Activated naive CD4-positive, alpha-beta T cell treated with anti-CD3 and anti-CD28 coated beads, Interleukin-2, amount 50 U/mL, for 16 hours (primary cell): Measurements from ENCODE around the gene ALDOA.
A peak's percentile ranks its signal among the peaks of the same experiment; 100 is the strongest.
"Not testable (repeated sequence)": the region's sequence is repeated elsewhere in the genome, so short reads cannot be mapped to it uniquely, and the experiment has no call there.

Source experiments
- DNase-seq: peaks from one replicate; pipeline ENCODE4 v3.0.0-alpha.2; 2020

ALDOA gene

DNA sequence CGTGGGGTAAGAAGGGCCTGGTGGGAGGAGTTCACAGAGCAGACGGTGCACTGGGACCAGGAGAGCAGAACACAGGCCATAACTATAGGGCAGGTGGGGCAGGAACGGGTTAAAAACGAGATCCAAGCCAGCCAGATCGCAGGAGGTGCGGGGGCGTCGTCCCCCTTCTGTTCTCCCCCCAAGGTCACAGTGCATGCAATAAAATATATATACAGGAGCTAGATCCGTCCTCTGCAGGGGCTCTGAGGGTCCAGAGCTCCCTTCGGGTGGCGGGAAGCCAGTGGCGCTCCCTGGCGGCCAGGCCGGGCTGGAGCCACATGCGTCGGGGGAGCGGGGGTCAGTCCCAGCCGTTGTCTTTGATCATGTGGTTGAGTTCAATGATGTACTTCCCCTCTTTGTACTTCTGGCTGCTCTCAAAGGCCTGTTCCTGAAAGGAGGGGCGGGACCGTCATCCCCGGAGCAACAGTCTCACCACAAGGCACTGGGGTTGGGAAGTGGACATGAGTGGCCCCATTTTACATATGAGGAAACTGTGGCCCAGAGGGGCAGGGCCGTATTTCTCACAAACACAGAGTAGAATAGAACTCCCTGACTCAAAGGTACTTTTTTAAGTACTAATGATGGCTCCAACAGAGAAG, 26.9 kb downstream of the ALDOA start:
- peak; percentile 57 for DNase-seq

DNA sequence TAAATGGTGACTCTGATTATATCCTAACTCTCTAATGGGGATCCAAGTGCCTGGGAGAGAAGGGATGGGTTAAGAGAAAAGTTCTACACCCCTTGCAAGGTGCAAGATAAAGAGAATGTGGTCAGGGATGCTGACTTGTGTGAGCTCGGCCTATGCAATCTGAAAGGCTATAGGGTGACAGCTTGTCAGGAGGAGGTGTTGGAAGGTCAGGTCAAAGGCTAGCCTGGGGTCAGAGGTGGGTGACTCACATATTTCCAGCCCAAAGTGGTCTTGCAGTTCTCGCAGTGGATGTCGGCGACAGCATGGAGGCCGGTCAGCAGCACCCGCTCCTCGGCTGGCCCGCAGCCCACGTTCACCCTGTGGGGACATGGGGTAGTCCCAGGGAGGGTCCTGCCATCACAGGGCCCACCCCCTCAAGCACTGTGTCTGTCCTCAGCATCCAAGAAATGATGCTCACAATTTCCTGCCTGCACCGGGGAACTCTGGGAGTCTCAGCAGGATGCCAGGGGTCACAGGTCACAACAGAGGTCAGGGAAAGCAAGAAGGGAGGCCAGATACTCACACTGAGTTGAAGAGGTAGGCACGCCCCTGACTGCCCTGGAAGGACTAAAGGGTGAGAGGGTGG, 29.1 kb downstream of the ALDOA start:
- no peak for DNase-seq

DNA sequence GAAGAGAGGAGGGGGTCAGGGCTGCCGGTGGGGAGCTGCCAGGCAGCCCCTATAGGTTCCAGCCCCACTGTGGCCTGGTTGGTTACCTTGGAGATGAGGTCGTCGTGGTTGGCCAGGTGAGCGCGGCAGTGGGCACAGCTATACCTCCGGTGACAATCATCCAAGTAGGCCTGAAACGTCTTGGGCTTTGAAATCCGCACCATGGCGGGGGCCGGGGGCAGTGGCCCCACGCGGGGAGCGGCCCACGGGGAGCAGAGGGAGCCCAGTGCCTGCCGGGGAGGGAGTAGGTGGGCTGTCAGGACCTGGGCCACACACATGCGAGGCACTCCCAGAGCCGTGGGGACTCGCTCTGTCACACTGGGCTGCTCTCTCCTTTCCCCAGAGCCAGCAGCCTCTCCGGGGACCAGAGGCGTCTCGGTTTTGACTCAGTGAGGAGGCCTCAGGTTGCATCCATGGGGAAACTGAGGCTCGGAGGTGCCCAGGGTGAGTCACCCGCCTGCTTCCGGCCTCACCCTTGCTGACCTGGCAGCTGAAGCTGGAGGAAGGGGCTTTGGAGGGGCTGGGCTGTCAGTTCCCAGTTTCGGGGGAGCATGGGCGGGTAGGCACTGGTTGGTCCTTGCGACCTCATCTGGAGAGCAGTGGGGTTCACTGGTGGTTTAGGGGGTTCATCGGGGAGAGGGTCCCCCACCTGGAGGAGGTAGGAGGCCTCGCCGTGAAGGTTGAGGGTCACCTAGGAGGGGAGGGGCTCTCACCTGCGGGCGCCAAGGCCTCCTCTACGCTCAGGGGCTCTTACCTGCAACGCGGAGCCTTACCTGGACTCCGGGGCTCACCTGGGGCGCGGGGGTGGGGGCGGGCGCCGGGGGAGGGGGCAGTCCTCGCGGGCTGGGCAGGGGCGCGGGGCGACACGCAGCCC, 29.9 kb downstream of the ALDOA start:
- no peak for DNase-seq

DNA sequence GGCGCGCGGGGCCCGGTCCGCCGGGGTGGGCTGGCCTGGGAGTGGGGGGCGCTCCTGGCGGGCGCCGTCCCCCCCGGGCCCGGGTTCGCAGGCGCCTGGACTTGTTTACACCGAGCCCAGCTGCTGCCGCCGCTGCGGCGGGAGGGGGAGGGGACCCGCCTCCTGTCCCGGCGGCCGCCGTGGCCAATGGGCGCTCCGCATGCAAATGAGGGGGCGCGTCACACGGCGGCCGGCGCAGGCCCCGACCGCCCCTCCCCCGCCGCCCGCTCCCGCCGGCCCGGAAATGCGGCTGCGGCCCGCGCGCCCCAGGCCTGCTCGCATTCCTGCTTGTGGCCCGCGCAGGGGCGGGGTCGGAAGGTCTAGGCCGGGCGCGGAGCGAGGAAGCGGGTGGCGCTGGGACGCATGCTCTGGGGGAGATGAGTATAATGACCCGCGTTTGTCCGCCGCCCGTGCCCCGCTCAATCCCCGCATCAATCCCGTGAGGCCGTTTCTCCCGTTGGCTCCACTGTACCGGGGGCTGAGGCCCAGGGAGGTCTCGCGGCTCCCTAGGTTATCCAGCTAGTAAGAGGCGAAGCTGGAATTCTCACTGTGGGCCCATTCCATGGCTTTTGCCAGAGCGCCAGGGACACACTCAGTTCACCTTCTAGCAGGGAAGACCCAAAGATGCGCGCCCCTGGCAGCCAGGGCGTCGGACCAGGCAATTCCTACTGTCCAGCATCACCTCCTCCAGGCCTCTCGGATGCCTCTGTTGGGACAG, 30.7 kb downstream of the ALDOA start, which contains the start of gene YPEL3:
TSS of gene YPEL3 (minus strand) at position 109 of the 757 bp plus-strand sequence. CDS start 731 bp downstream, outside the sequence.
- DNase-seq, result peak; percentile 89

DNA sequence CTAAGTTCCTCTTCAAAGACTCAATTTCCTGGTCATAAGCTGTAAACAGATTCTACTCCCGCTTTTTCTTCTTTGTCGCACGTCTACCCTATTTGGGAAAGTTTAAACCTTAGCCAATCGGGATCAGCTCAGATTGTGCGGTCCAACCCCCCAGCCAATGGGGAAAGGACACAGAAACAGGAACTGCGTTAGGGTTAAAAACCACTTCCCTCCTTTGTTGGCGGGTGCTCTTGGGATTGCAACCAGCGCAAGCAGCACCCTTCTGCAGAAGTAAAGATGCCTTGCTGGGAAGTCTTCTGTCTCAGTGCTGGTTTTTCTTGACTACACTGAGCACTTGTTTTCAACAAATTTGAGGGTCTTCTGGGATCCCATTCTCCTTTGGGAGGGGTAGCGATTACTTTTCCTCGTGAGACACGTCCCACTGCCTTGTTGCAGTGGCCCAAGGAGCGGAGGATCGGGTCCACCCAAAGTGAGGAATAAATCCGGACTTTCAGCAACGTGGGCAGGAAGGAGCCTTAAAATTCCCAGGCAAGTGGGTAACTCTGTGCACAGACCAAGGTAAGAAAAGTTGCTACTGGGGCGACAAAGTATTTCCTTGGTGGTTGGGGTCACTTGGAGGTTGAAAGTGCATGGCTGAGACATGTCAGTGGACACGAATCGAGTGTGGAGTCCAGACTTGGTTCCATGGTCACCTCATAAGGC, 31.5 kb downstream of the ALDOA start:
- no peak for DNase-seq

DNA sequence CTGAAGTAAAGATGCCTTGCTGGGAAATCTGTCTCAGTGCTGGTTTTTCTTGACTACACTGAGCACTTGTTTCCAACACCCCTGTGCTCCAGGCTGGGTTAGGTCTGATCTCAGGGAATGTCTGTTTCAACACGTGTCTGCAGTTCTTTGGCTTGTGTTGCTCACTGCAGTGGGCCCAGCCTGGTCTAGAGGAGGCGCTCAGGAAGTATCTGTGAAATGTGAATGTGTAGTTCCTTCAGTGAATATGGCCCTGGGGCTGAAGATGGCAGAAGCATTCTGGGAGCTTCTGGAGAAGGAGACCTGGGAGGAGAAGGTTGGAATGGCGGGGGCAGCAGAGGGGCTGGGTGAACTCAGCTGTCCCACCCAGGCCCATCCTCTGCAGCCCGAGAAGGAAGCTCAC, 38.5 kb downstream of the ALDOA start:
- no peak for DNase-seq

DNA sequence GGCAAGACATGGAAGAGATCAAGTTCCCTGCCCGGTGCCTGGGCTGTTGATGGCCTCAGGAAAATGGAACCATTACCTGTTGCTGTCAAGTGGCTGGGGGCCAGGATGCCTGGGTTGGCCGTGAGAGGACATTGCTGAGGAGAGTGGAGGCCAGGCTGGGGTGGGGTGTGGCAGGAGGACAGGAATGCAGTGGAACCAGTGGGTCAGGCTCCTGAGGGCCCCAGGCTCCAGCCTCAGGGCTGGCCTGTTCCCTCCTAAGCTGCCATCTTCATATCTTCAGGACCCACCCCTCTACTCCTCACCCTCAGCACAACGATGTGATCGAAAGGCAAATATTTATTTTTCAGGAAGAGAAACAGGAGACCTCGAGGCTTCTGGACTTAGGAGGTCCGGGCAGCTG, 38.9 kb downstream of the ALDOA start:
- no peak for DNase-seq

DNA sequence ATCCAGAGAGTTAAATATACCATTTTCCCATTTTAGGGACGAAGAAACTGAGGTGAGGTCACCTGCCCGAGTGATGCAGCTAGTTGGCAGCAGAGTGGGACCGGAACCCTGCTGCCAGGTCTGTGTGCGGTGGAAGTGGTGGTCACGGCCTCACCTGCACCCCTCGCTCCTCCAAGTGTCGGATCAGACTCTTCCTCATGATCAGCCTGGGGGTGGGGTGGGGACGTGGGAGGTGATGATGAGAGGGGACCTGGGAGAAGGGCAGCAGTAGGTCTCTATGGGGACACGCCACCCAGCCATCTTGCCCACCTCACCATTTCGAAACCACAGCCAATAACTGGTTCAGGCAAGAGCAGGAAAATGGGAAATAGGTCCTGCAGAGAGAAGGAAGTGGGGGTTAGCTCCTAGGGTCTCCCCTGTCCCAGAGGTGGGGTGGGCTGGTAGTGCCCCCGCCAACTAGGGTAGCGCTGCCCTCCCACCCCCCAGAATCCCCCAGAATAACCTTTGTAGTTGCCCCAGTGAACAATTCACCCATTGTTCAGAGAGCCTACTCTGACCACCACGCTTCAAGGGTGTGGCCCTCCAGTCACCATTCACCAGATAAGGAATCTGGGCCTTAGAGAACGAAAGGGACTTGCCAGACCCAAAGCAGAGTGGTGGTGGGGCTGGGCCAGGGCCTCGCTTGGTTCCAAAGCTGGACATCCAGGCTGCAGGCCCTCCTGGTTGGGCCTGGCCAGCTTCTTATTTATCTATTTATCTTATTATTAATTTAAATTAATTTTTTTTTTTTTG, 42.7 kb downstream of the ALDOA start:
- no peak for DNase-seq

DNA sequence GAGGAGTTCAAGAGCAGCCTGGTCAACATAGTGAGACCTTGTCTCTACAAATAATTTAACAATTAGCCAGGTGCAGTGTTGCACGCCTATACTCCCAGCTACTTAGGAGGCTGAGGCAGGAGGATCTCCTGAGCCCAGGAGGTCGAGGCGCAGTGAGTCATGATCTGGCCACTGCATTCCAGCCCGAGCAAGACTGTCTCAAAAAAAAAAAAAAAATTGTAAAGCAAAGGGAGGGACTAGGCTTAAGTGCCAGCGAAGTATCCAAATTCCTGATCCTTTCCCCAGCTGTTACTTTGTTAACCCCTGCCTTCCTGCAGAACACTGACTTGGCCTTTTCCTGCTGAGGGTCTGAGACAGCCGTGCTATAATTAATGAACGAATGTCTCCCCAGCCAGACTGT, 45.1 kb downstream of the ALDOA start:
- no peak for DNase-seq

DNA sequence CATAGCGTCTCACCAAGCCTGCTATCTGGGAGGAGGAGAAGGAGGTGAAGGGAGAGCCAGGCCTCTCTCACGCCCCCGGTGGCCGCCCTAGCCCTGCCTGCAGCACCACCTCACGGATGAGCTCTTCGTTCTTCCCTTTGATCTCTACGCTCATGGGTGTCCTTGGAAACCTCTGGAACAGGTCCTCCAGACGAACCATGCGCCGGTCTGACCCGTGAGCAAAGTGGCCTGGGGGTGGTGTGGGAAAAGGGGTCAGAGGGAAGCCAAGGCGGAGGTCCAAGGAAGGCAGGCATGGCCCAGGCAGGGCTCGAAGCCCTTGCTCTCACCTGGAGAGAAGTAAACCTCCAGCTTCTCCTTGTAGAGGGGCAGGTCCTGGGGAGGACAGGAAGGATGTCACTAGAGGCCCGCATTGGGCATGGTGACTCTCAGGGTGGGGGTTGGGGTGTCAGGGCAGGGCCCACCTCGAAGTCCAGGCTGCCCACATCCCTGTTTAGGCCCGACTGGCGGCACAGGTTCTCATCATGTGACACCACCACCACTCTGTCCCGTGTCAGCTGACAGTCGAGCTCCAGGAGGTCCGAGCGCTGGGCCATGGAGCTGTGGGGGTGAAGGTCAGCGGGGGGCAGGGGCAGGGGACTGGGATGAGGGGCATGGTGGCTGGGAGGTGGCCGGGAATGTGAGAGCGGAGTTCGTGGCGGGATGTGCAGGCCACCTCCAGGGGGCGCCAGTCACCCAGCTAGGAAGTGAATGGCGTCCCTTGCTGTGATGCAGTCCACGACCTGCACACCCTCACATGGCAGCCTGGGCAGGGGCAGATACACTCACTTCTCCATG, 46.9 kb downstream of the ALDOA start:
- peak; percentile 69 for DNase-seq

DNA sequence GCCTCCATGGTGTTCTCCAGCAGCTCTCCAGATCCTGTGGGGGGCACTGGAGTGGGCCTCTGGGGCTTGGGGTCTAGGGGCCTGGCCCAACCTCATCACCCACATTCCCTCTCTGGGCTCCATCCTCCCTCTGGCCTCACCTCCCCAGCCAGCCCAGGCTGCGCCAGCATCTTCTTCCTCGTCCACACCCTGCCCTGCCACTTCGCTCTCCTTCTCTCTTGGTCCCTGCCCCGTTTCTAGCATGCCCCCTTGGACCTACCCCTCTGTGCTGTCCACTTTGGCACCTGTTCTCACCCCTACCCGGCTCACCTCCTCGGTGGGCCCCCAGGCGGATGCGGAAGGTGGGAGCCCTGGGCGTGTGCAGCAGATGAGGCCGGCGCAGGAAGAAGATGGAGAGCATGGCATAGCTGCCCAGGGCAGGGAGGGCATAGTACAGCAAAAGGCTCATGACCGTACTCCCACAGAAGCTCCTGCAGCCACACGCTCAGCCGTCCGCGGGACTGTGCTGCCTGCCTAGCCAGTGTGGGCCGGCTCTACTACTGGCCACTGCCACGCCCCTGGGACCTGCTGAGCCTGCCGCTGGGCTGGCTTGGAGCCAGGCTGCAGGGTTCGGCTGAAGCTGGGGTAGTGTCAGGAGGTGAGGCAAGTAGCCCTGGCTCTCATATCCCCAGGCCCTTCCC, 47.6 kb downstream of the ALDOA start, which contains the start of gene GDPD3:
TSS of gene GDPD3 (minus strand) at position 507 of the 680 bp plus-strand sequence. CDS start at position 448, 59 bp downstream.
- no peak for DNase-seq

DNA sequence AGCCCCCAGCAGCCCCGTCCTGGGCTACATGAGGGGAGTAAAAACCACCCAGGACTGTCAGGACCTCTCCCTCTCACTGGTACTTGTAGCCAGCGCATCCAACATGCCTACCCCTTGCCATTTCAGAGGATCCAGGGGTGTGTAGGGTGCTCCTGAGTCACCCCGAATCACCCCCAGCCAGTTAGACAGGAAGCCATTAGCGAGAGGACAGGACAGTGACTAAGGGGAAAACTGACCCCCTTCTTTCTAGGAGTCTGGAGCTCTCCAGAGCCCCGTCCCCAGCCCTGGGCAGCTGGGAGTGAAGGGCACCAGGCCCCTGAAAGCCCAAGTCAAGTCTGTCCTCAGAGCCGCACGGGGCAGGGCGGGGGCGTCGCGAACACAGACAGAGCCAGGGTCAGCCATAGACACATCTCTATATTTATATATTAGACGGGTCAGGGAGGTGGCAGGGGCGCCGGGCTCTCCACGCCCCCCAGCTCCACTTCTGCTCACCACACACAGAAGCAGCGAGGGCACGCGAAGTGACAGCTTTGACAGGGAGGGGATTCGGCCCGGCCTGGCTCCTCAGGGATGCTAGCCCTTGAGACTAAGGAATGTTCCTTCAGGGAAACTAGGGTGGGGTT, 48.3 kb downstream of the ALDOA start:
- no peak for DNase-seq

DNA sequence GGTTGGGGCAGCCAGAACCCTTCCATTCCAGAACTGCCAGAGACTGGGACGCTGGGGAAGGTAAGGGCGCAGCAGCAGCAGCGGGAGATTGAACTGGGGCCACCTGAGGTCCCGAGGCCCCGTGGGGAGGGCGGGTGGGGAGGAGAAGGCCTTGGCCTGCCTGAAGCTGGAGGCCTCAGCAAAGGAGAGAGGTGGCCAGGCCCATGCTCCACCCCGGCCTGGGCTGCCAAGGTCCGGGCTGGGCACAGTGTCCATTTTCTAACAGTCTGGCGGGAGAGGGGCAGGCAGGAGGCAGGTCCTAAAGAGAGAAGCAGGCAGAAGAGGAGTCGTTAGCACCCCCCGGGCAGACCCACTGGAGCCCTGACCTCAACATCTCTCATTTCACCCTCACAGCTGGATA, 48.9 kb downstream of the ALDOA start:
- DNase-seq, result no peak

DNA sequence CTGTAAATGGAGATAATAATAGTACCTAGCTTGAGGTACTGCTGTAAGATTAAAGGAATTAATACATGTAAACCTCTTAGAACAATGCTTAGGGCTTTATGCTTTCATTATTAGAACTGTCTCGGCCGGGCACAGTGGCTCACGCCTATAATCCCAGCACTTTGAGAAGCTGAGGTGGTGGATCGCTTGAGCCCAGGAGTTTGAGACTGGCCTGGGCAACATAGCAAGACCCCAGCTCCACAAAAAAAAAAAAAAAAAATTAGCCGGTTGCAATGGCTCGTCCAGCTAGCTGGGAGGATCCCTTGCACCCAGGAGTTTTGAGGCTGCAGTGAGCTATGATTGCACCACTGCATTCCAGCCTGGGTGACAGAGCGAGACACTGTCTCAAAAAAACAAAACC, 49.3 kb downstream of the ALDOA start:
- not testable (repeated sequence) for DNase-seq

DNA sequence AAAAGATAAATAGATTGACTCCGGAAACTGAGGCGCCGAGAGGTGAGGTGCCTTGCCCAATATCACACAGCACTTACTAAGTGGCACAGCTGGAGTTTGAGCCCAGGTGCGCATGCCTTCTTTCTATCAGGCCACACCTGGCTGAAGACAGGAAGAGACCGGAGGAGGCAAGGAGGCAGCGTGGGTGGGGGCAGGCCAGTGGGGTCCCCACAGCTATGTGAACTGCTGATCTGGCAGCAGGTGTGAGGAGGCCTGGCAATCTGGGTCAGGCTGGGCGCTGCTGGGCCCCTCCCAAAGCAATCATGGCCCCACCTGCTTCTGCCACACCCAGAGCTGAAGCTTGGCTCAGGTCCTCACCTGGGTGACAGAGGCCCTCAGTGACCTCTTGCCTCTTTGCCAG, 49.7 kb downstream of the ALDOA start:
- no peak for DNase-seq

DNA sequence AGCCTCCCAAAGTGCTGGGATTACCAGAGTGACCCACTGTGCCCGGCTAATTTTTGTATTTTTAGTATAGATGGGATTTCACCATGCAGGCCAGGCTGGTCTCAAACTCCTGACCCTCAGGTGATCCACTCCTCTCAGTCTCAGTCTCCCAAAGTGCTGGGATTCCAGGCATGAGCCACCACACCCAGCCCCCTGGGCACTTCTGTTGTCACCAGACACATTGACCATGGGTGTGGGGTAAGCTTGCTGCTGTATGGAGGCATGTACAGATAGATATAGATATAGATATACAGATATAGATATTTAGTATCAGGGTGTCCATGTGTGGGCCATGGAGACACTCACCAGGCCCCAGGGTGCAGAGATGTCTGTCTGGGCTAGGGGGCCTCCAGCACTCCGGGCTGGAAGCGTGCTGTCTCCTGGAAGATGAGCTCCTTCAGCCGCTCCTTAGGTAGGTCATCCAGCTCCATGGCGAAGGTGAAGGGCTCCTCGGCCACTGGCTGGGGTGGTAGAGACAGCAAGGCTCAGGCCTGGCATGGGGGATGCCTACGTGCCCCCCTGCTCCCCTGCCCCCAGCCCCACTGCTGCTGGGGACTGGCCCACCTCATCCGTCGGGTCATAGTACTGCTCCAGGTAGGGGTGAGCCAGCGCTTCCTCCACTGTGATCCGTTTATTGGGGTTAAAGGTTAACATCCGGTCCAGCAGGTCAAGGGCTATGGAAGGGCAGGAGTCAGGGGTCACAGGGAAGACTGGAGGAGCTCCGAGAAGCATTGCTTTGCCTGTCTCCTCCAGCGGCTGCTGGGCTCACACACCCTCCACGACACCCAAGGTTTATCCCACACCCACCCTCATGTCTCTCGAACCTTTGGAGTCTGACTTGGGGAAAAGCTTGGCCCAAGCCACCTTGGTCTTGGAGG, 51.0 kb downstream of the ALDOA start:
- DNase-seq, result no peak

DNA sequence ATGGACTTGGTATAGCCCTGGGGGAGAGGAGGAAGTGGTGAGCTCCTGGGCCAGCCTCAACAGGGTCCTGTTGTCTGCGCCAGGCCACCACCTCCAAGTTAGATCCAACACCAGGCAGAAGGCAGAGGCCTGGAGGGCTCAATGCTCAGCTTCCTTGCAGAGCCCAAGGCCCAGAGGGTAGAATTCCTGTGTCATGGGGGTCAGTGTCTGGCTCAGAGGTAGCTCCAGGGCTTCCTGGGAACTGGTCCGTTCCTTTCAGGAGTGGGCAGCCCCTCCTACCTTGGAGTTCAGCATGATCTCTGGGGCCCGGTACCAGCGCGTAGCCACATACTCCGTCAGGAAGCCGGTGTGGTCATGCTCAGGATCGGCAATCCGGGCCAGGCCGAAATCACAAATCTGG, 52.2 kb downstream of the ALDOA start:
- DNase-seq, result no peak

DNA sequence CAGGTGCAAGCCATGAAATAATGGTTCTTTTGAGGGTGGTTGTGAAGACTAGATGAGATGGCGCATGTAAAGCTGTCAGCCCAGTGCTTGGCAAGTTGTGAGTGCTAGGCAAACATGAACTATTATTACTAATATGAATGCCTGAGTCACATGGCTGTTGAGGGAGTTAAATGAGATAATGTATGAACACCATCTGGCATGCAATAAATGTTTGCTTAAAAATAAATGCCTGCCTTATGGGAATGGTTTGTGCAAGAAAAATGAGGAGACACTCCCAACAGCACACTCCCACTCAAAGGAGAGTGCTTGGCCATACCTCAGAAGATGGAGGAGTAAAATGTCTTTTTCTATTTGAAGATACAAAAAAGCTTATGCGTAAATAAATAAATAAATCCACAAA, 53.9 kb downstream of the ALDOA start:
- DNase-seq, result no peak
